H1 (cell line): Measurements from ENCODE around the gene KLHDC8A. TPM values are rescaled to one million over a fixed set of nuclear protein-coding genes. Genes with fewer than 3 reads are reported as not detected.
A peak's percentile ranks its signal among the peaks of the same experiment; 100 is the strongest.

ENCODE experiments used
- CTCF ChIA-PET: fragments of 300-600 bp; sonication (Branson Sonifier 250); formaldehyde crosslinking; loops from one replicate; lab custom pipeline; 2021; ENCODE audit not compliant: partially characterized antibody; lab: Charles Lee
- POLR2A ChIA-PET: fragments of 300-600 bp; sonication (Branson Sonifier 250); formaldehyde crosslinking; loops from one replicate; lab custom pipeline; 2021; ENCODE audit warnings: inconsistent platforms; ENCODE audit not compliant: partially characterized antibody; lab: Charles Lee
- DNase-seq, 2 experiments: peaks; one replicate each; pipeline versions ENCODE4 v3.0.0 to v3.0.0-alpha.2; 2010 to 2022; ENCODE audit warnings: low spot score in 2 of 2, low read depth in 1 of 2, mixed read lengths in 1 of 2
- FAIRE-seq: peaks from 2 replicates; lab custom pipeline; 2011; peaks lifted over from hg19 to GRCh38; lab: Jason Lieb, UNC
- H2AFZ ChIP-seq: 2 replicates; pipeline ENCODE4 v1.8.1; 2012; ENCODE audit warnings: low read length, inconsistent platforms
- H2AK5ac ChIP-seq: 2 replicates; pipeline ENCODE4 v1.6.1; 2013; ENCODE audit warnings: low read depth, low read length
- H2BK120ac ChIP-seq: replicated peaks from 2 replicates; pipeline ENCODE3; 2013; ENCODE audit warnings: low read depth, low read length, inconsistent platforms
- H2BK12ac ChIP-seq: 2 replicates; pipeline ENCODE4 v1.6.1; 2013; ENCODE audit warnings: low read depth, low read length
- H2BK15ac ChIP-seq: 2 replicates; pipeline ENCODE4 v1.6.1; 2013; ENCODE audit warnings: low read length
- H2BK20ac ChIP-seq: 2 replicates; pipeline ENCODE4 v1.6.1; 2013; ENCODE audit warnings: low read length
- H2BK5ac ChIP-seq: 2 replicates; pipeline ENCODE4 v1.6.1; 2013; ENCODE audit warnings: low read depth, low read length
- H3K14ac ChIP-seq: 2 replicates; pipeline ENCODE4 v1.6.1; 2013; ENCODE audit warnings: inconsistent platforms; ENCODE audit not compliant: insufficient read length
- H3K18ac ChIP-seq: 2 replicates; pipeline ENCODE4 v1.6.1; 2013; ENCODE audit warnings: low read length; ENCODE audit errors: extremely low read depth
- H3K23ac ChIP-seq: 2 replicates; pipeline ENCODE4 v1.6.1; 2013; ENCODE audit warnings: inconsistent platforms; ENCODE audit not compliant: insufficient read length
- H3K23me2 ChIP-seq: 2 replicates; pipeline ENCODE4 v1.6.1; 2013; ENCODE audit warnings: low read depth, low read length
- H3K27ac ChIP-seq: 2 replicates; pipeline ENCODE4 v1.6.1; 2011; ENCODE audit warnings: low read depth, low read length, inconsistent platforms
- H3K27me3 ChIP-seq, 4 experiments: replicated peaks in 1 of 4; 1 replicate in 1 of 4; 2 replicates in 3 of 4; pipeline versions ENCODE4 v1.6.1 to v1.8.1; 2011 to 2013; ENCODE audit warnings: low read length in 3 of 4, mild to moderate bottlenecking in 3 of 4, inconsistent platforms in 2 of 4, mixed read lengths in 2 of 4, moderate library complexity in 1 of 4; ENCODE audit not compliant: control insufficient read depth in 3 of 4, insufficient read depth in 3 of 4; ENCODE audit errors: extremely low read depth in 1 of 4
- H3K36me3 ChIP-seq, 4 experiments: 2 replicates each; pipeline versions ENCODE4 v1.6.1 to v1.8.1; 2011 to 2013; ENCODE audit warnings: mild to moderate bottlenecking in 4 of 4, low read length in 3 of 4, moderate library complexity in 2 of 4, control low read depth in 1 of 4, inconsistent platforms in 1 of 4; ENCODE audit not compliant: insufficient read depth in 4 of 4, control insufficient read depth in 2 of 4
- H3K4ac ChIP-seq: replicated peaks from 2 replicates; pipeline ENCODE3; 2013; ENCODE audit warnings: low read length, low read depth, mixed read lengths, inconsistent platforms; ENCODE audit not compliant: insufficient read length
- H3K4me1 ChIP-seq, 4 experiments: replicated peaks in 1 of 4; 1 replicate in 1 of 4; 2 replicates in 3 of 4; pipeline versions ENCODE4 v1.6.1 to v1.8.1; 2011 to 2013; ENCODE audit warnings: low read length in 3 of 4, inconsistent platforms in 2 of 4, mixed read lengths in 1 of 4; ENCODE audit not compliant: insufficient read depth in 4 of 4, control insufficient read depth in 3 of 4
- H3K4me2 ChIP-seq, 2 experiments: 2 replicates each; pipeline versions ENCODE4 v1.6.1 to v1.8.1; 2011 to 2013; ENCODE audit warnings: low read depth in 2 of 2, low read length in 2 of 2, control low read depth in 1 of 2, inconsistent platforms in 1 of 2, mild to moderate bottlenecking in 1 of 2; ENCODE audit not compliant: insufficient read depth in 1 of 2
- H3K4me3 ChIP-seq, 4 experiments: fragments of 200-600, 300-600 bp in 1 of 4; sonication (generic), shearing (Covaris generic), sonication (Bioruptor Twin) in 1 of 4; 2 replicates each; pipeline versions ENCODE4 v1.5.1 to v1.8.1; 2011 to 2016; ENCODE audit warnings: low read length in 4 of 4, low read depth in 3 of 4, control low read depth in 2 of 4, inconsistent platforms in 2 of 4, mild to moderate bottlenecking in 2 of 4, mixed read lengths in 1 of 4, moderate library complexity in 1 of 4; ENCODE audit not compliant: insufficient read depth in 2 of 4; ENCODE audit errors: extremely low read depth in 1 of 4
- H3K56ac ChIP-seq: replicated peaks from 2 replicates; pipeline ENCODE3; 2013; ENCODE audit warnings: low read depth, mild to moderate bottlenecking, mixed read lengths, low read length, inconsistent platforms; ENCODE audit not compliant: insufficient read length
- H3K79me1 ChIP-seq: 2 replicates; pipeline ENCODE4 v1.6.1; 2013; ENCODE audit warnings: low read depth, low read length, control low read depth
- H3K79me2 ChIP-seq, 2 experiments: 2 replicates each; pipeline versions ENCODE4 v1.6.1 to v1.8.1; 2012 to 2013; ENCODE audit warnings: low read length in 2 of 2, mild to moderate bottlenecking in 2 of 2, inconsistent platforms in 1 of 2; ENCODE audit not compliant: insufficient read depth in 2 of 2, control insufficient read depth in 1 of 2
- H3K9ac ChIP-seq, 4 experiments: replicated peaks in 1 of 4; 1 replicate in 1 of 4; 2 replicates in 3 of 4; pipeline versions ENCODE4 v1.6.1 to v1.8.1; 2011 to 2013; ENCODE audit warnings: low read depth in 3 of 4, low read length in 3 of 4, control low read depth in 2 of 4, mild to moderate bottlenecking in 2 of 4, moderate library complexity in 2 of 4, inconsistent platforms in 1 of 4; ENCODE audit errors: extremely low read depth in 1 of 4
- H3K9me3 ChIP-seq, 2 experiments: 2 replicates each; pipeline versions ENCODE4 v1.6.1 to v1.8.1; 2012 to 2013; ENCODE audit warnings: mild to moderate bottlenecking in 2 of 2, moderate library complexity in 2 of 2, control low read depth in 1 of 2, inconsistent platforms in 1 of 2, low read depth in 1 of 2, low read length in 1 of 2, mixed read lengths in 1 of 2; ENCODE audit not compliant: insufficient read depth in 2 of 2
- H4K20me1 ChIP-seq, 2 experiments: replicated peaks in 1 of 2; 2 replicates each; pipeline versions ENCODE3 to v1.8.1; 2011 to 2013; ENCODE audit warnings: inconsistent platforms in 2 of 2, low read length in 2 of 2, mild to moderate bottlenecking in 1 of 2; ENCODE audit not compliant: insufficient read depth in 2 of 2, control insufficient read depth in 1 of 2
- H4K5ac ChIP-seq: 2 replicates; pipeline ENCODE4 v1.6.1; 2013; ENCODE audit warnings: low read length, low read depth, mixed read lengths, inconsistent platforms; ENCODE audit not compliant: insufficient read length
- H4K8ac ChIP-seq: 2 replicates; pipeline ENCODE4 v1.8.0; 2013; ENCODE audit warnings: mild to moderate bottlenecking, moderate library complexity, low read length, inconsistent platforms; ENCODE audit not compliant: insufficient read depth; ENCODE audit errors: extremely low read depth
- H4K91ac ChIP-seq: replicated peaks from 2 replicates; pipeline ENCODE3; 2013; ENCODE audit warnings: low read length, mixed read lengths, inconsistent platforms; ENCODE audit not compliant: insufficient read length
- ASH2L ChIP-seq: fragments of 200-600, 300-600 bp; sonication (generic); IDR thresholded peaks from one replicate; pipeline ENCODE4 v1.7.1; 2017; ENCODE audit warnings: low read length
- ATF3 ChIP-seq: IDR thresholded peaks from 2 replicates; pipeline ENCODE4 v1.6.1; 2011; ENCODE audit warnings: low read depth, mild to moderate bottlenecking, low read length; ENCODE audit not compliant: insufficient read depth
- CHD1 ChIP-seq: IDR thresholded peaks from 2 replicates; pipeline ENCODE4 v1.6.1; 2012; ENCODE audit warnings: low read depth, low read length, improper control_type of control experiment
- JUN ChIP-seq: IDR thresholded peaks from 2 replicates; pipeline ENCODE4 v1.6.1; 2011; ENCODE audit warnings: low read depth, mild to moderate bottlenecking, improper control_type of control experiment, low read length
- JUND ChIP-seq: IDR thresholded peaks from 2 replicates; pipeline ENCODE4 v1.6.1; 2011; ENCODE audit warnings: mild to moderate bottlenecking, improper control_type of control experiment, low read length
- KDM5A ChIP-seq: fragments of 200-600 bp; IDR thresholded peaks from 2 replicates; pipeline ENCODE4 v1.7.1; 2012; ENCODE audit warnings: mild to moderate bottlenecking, low read length, inconsistent platforms, mixed read lengths
- MAFK ChIP-seq: IDR thresholded peaks from 2 replicates; pipeline ENCODE4 v1.6.1; 2012; ENCODE audit warnings: low read depth, mild to moderate bottlenecking, improper control_type of control experiment, low read length
- NRF1 ChIP-seq: IDR thresholded peaks from 2 replicates; pipeline ENCODE4 v1.6.1; 2011; ENCODE audit warnings: mild to moderate bottlenecking, low read depth, low read length, improper control_type of control experiment
- POLR2A ChIP-seq, 2 experiments: IDR thresholded peaks; 1 replicate in 1 of 2; 2 replicates in 1 of 2; pipeline ENCODE4 v1.6.1; 2011; ENCODE audit warnings: low read depth in 2 of 2, low read length in 2 of 2, mild to moderate bottlenecking in 2 of 2; ENCODE audit errors: control extremely low read depth in 1 of 2
- RAD21 ChIP-seq, 2 experiments: IDR thresholded peaks in 1 of 2; conservative IDR thresholded peaks in 1 of 2; 2 replicates each; pipeline ENCODE4 v1.6.1; 2011; ENCODE audit warnings: low read depth in 2 of 2, low read length in 2 of 2, improper control_type of control experiment in 1 of 2, inconsistent platforms in 1 of 2, mild to moderate bottlenecking in 1 of 2, moderate library complexity in 1 of 2
- RNF2 ChIP-seq: fragments of 200-900, 300-1000 bp; sonication (generic); IDR thresholded peaks from 2 replicates; pipeline ENCODE4 v1.7.1; 2016; ENCODE audit warnings: borderline replicate concordance, low read depth, mild to moderate bottlenecking, antibody characterized with exemption, low read length; ENCODE audit not compliant: poor library complexity, severe bottlenecking; ENCODE audit errors: missing control alignments
- SAP30 ChIP-seq: fragments of 300-600 bp; sonication (generic); IDR thresholded peaks from 2 replicates; pipeline ENCODE4 v1.7.1; 2012; ENCODE audit warnings: low read length, moderate library complexity, mild to moderate bottlenecking, inconsistent platforms; ENCODE audit not compliant: insufficient read depth, insufficient replicate concordance
- TBP ChIP-seq: IDR thresholded peaks from 2 replicates; pipeline ENCODE4 v1.6.1; 2011; ENCODE audit warnings: low read depth, low read length, improper control_type of control experiment
- WGBS, 2 experiments: shearing (Covaris generic) in 1 of 2; methylation state at CpG; one replicate each; pipeline versions ENCODE4 v1.1.6 to v1.1.7; 2013 to 2015; ENCODE audit warnings: low lambda C conversion rate in 2 of 2, mixed read lengths in 2 of 2, inconsistent platforms in 1 of 2, low coverage in 1 of 2, missing lambda C conversion rate in 1 of 2; ENCODE audit not compliant: insufficient replicate concordance in 2 of 2, insufficient coverage in 1 of 2, insufficient read length in 1 of 2; ENCODE audit errors: extremely low coverage in 1 of 2, missing lambda C conversion rate in 1 of 2; 5-methylcytosine and 5-hydroxymethylcytosine counted together
- polyA plus RNA-seq, 7 experiments: library from polyadenylated mRNA; depleted of rRNA in 3 of 7; stranded (reverse) in 5 of 7; unstranded in 2 of 7; fragments of >200 nt in 5 of 7; fragments of 200-250 nt in 2 of 7; gene quantifications; 1 replicate in 5 of 7; 2 replicates in 1 of 7; 4 replicates in 1 of 7; pipeline versions ENCODE4 v1.2.1 to v1.2.3, GENCODE V29; 2011 to 2013; ENCODE audit warnings: missing spikeins in 2 of 7, mixed read lengths in 2 of 7
- total RNA-seq: library from RNA; stranded (reverse); fragmentation: NEBNext Ultra II Directional; extraction: Animal tissue kit (Norgen Biotek cat#: 25700); gene quantifications from 2 replicates; pipeline ENCODE4 v1.2.1, GENCODE V29; 2021

The KLHDC8A gene
- total and polyA plus RNA-seq, 2 of the 8 experiments (the other 6 are each of a cell fraction or from before 2014, with no cell fraction given), result 1.9 to 3.4 TPM

GRCh38 chr1:205296154-205296553 lies 60.6 kb downstream of the KLHDC8A start:
- Histone ChIP-seq H3K36me3 (no peaks in the 10 kb centered on the region), H2AFZ (no peak overlapping the region), H2AK5ac (peak overlapping the region; percentile 98), H2BK20ac (peak overlapping the region; percentile 100), H3K27ac (no peak overlapping the region), H2BK12ac (peak overlapping the region; percentile 98), H3K9me3 (no peaks in the 10 kb centered on the region), H4K8ac (no peak overlapping the region), H3K9ac (no peak overlapping the region), H2BK5ac (peak overlapping the region; percentile 99; the same call in 1 of the 2 replicates), H3K4me3 (no peak overlapping the region; a peak in 1 of 8 replicates), H3K79me1 (no peaks in the 10 kb centered on the region), H3K23me2 (no peaks in the 10 kb centered on the region; the same call in 1 of the 2 replicates), H2BK120ac (peak overlapping the region; percentile 97), H4K91ac (no peak overlapping the region), H3K14ac (no peak overlapping the region), H4K5ac (peak overlapping the region; percentile 50), H3K4me2 (no peak overlapping the region), H3K56ac (no peak overlapping the region), H3K4ac (peak overlapping the region; percentile 55), H2BK15ac (peak overlapping the region; percentile 95; the same call in 1 of the 2 replicates), H3K27me3 (no peaks in the 10 kb centered on the region; a peak in 1 of 7 replicates), H3K18ac (peak overlapping the region; percentile 80; the same call in 1 of the 2 replicates), H3K23ac (no peak overlapping the region), H3K4me1 (peaks cover 32 to 46% (median 35%) of the 10 kb centered on the region in 4 experiments), H4K20me1 (no peaks in the 10 kb centered on the region), H3K79me2 (no peaks in the 10 kb centered on the region)
- WGBS, 2 experiments, result 94% methylated on average over 2 of the region's 2 CpGs; no CpG with 5 or more reads in 1 of the 2 experiments
- no peak for FAIRE-seq
- DNase-seq, result no peak
- ChIA-PET CTCF (interaction anchor here (16.9 to 67.1 kb wide), 2 partner anchors 23 to 26 kb away, joined by 313 to 2424 read pairs; partner anchors contain the start of gene NUAK2), POLR2A (interaction anchor here (1.4 to 4.7 kb wide), 5 partner anchors 9 to 23 kb away, joined by 3 to 38 read pairs (median 9); partner anchors contain the start of gene NUAK2)
- no peak for TF ChIP-seq JUN
- TF ChIP-seq KDM5A, result no peak
- no peak for TF ChIP-seq ASH2L
- no peak for TF ChIP-seq RAD21 (IDR thresholded peaks at IDR 0.05 in 1 of 2, conservative IDR thresholded peaks at IDR 0.05 in 1 of 2; ENCODE audit: low read depth in 2 of 2, low read length in 2 of 2)
- no peak for TF ChIP-seq JUND
- no peak for TF ChIP-seq TBP
- no peak for TF ChIP-seq MAFK
- no peak for TF ChIP-seq RNF2
- no peak for TF ChIP-seq SAP30
- no peak for TF ChIP-seq ATF3
- no peak for TF ChIP-seq POLR2A (IDR thresholded peaks at IDR 0.05; ENCODE audit: control extremely low read depth in 1 of 2, low read depth in 2 of 2, low read length in 2 of 2)
- TF ChIP-seq CHD1, result no peak
- TF ChIP-seq NRF1, result no peak
